HG02840 (cell line): Measurements from ENCODE around the gene MED20.
A peak's percentile ranks its signal among the peaks of the same experiment; 100 is the strongest.

Experiments used
- ATAC-seq: cut with Tn5 transposase; IDR thresholded peaks from one replicate; pipeline ENCODE4 v1.9.1; 2021; ENCODE audit warnings: mild to moderate bottlenecking, moderate library complexity, moderate number of reproducible peaks; ENCODE audit not compliant: unreplicated experiment, low FRiP score

MED20 gene

DNA sequence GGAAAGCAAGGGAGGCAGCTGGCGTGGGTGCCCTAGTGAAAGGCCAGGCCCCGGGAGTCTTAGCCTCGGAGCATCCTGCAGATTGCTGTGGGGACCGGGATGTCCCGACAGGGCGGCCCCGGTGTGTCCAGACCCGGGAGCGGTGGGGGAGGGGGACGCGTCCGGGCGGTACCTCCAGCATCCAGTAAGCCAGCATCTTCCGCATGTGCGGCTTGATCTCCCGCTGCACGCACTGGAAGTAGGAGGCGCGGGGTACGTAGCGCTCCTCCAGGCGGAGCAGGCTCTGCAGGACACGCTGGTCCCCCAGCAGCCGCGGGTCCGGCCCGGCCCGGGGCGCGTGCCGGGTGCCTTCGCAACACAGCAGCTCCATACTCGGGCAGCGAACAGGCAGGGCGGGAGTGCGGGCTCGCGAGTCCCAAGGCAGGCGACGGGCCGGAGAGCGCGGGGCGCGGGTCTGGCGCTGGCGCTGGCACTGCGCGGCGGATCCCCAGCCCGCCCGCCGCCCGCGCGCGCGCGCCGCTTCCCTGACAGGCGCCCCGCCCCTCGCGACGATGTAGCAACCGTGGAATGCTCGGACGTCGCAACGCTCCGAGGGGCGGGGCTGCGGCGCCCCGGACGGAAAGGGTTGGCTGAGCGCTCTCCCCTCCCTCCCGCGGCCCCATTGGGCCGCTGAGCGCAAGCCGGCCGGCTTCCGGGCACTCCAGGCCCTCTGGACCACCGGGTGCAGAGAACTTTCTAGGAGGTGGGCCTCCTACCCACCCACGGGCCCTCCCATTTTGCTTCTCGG, 20.5 kb upstream of the MED20 start, which contains the start of gene CCND3:
CCND3 (minus strand) TSS at position 529 of the 787 bp plus-strand sequence; CDS start at position 370, 159 bp downstream.
- ATAC-seq: peak; percentile 74

DNA sequence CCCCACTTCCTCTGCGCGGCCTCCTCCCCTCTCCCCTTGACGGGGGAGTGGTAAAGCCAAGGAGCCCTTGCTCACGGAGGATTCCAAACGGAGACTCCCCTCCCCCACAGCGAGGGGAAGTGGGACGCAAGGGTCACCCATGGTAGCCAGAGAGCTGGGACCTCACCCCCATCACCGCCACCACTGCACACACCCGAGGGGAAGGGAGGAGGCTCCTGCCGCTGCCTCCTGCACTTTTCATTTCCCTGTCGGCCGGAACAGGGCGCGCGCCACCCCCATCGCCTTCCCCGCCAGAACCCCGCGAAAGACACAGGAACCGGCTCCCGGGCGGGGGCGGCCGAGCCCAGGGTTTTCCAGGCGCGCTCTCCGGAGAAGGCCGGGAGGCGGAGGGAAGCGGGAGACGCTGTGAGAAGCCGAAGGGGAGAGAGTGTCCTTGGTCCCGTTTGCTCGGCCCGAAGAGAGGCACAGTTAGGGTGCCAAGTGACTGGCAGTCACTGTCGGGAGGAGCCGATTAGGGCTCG, 19.9 kb upstream of the MED20 start:
- ATAC-seq: peak; percentile 23

DNA sequence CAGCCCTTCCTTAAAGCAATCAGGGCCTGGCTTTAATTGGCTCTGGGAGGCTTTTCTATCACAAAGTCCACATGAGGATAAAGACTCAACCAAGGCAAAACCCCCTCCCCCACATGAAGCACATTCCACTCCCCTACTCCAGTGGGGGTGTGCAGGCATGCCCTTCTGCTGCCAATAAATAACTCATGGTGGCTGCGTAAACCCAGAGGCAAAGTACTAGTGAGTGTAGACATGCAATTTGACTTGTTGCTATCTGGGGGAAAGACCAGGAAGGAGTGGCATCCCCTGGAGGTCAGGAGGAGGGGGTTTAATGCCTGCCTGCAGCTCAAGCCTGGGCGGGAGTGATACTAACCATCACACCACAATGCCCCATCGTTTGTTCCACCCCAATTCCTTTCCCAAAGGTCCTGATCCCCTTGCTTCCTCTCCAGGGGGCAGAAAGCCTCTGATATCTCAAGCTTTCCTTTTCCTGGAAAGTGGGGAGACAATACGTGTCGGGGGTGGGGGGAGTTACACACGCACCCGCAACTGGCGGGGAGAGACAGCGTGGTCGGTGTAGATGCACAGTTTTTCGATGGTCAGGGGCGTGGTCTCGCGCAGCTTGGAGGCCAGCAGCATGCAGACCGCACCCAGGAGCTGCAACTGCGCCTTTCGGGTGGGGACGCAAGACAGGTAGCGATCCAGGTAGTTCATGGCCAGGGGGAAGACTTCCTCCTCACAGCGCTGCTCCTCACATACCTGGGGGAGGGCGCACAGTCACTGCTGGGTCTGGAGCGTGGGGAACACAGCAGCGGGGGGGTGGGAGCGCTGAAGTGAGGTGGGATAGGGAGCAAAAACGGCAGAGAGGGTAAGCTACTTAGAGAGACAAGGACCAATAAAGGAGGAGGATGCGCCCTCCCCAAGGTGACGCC, 19.2 kb upstream of the MED20 start:
- ATAC-seq: no peak

DNA sequence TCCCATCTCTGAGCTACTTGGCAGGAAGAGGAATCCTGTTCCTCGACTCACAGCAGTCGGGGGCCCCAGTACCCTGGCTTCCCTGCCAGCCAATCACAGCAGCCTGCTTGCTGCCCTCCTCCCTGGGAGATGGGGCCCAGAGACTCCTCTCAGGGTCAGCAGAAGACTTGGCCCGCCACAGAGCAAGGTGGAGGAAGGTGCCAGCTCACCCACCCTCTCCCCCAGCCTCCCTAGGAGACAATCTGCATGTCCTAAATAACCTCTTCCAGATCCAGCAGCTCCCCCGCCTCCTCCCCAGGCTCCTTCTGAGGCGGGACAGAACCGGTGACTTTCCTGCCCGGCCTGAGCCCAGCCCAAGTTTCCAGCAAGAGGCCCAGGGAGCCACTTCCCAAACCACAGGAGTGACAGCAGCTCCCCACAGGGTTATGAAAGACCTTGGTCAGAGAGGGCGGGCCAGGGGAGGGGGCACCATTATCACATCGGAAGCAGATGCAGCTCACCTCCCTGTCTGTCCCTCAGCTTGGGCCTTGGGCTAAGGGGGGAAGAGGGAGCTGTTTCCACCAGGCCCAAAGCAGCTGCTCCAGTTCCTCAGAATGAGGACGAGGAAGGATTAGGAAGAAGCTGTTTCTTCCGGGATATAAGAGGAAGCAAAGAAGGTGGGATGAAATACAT, 18.4 kb upstream of the MED20 start:
- no peak for ATAC-seq

DNA sequence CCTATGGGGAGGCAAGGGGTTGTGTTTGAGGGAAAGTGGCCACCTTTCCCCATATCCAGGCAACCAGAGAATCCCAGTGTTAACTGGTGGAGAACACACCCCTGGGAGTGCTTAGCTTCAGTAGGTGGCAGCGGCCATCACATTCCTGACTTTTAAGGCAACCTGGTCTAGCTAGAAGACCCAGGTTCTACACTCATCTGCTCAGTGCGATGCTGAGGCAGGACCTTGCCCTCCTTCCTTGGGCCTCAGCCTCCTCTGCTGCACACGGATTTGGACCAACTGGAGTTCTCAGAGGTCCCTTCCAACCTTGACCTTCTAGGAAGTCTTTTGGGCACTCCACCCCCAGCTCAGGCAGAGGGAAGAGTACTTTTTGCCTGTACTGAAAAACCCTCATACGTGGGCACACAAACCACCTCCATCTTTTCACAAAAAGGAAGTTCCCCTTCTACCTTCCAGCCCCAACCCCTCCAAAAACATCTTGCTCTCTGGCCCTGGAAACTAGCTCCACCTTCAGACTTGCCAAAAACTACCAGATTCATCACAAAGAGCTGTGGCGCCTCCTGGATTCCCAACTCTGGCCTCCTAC, 17.7 kb upstream of the MED20 start:
- ATAC-seq: no peak

DNA sequence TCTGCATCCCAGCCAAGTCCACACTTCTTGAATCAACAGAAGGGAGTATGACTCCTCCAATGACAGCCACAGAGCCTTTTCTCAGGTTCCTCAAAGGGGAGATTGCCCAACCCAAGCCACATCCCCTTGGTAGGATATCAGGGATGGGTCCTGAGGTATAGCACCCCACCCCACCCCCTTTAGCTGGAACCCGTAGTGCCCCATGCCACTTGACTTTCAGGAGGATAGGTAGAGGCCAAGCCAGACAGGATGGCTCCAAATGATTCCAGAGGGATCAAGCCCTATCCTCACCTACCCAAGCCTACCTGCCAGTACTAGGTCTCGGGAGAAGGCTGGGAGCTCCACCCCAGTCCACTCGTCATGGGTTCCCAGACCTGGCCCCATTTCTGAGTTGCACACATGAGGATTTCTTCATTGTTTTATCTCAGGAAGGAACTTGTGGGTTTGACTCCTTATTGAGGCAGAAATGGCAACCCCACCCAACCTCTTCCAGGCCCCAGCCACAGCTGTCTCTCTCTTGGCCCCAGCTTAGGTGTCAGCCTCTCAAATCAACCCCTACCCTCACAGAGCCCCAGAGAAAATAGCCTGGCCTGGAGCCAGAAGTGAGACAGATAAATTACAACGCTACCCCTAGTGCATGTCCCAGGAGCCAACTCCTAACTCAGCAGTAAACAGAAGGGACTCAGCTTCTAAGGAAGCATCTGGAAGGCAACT, 17.1 kb upstream of the MED20 start:
- ATAC-seq: no peak

DNA sequence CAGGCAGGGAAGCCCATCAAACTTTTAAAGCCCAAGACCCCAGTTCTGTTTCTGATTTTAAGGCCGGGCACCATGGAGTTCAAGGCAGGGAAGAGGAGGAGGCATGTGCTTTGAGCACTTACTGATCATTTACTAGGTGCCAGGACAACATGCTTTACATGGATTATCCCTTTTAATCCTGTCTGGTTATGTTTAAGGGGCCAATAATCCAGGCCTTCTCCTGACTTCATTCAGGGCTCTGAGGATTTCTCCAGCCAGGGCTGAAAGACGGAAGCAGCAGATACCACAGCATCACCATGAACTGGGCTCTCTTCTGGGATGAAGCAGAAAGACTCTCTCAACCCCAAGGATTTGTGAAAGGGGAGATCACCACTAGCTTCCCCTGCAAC, 16.5 kb upstream of the MED20 start:
- no peak for ATAC-seq

DNA sequence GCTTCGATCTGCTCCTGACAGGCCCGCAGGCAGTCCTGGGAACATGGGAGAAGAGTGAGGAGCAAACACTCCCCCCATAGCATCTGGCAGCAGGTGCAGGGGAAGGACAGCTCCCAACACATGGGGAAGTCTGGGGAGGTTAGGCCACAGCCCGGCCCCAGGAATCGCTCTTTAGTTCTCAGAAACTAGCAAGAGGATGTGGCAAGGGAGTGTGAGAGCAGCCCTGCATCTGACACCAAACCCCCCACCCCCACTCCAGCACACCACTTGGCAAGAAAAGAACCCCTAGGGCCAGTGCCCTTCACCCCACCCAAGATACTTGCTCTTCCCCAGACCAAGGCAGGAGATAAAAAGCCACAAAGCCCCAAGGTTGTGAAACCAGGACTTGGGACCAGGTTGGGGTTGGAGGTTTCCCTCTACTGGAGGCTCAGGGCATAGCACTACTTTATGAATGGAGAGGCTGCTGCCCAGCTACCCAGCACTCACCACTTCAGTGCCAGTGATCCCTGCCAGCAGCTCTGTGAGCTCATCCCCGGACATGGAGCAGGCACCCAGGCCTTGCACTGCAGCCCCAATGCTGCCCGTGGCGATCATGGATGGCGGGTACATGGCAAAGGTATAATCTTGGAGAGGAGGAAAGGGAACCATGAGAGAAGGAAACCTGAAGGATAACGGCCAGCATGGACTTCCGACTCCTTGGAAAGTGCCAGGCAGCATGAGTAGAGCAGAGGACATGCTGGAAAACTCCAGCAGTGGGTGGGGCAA, 15.3 kb upstream of the MED20 start:
- ATAC-seq: no peak

DNA sequence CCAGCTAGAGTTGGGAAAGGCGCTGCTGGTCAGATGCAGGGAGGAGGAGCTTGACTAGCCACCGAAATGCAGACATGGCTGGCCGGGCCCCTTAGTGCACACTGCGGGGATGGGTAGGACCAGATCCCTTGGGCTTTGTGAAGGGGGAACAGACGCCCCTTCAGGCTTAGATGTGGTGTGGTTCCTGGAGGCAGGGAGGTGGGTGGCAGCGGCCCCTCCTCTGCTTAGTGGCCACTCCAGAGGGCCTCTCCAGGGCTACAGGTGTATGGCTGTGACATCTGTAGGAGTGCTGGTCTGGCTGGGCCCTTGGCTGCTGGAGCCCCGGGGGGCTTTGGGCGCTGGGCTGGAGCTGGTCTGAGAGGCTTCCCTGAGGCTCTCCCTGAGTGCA, 14.7 kb upstream of the MED20 start:
- no peak for ATAC-seq

DNA sequence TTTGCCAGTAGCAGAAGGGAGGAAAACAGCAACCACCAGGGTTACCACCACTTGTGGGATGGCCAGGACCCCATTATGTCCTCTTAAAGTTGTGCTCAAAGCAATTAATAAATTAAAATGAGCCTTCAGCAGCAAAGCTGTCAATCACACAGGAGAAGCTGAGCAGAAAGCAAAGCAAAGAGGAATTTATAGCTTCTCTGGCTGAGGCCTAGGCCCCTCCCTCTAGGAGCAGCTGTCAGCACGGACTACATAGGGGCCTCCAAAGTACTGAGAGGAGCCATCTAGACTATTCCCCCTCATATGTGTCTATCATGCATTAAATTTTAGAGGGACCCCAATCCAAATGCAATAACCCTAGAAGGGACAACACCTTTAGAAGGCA, 14.2 kb upstream of the MED20 start:
- no peak for ATAC-seq

DNA sequence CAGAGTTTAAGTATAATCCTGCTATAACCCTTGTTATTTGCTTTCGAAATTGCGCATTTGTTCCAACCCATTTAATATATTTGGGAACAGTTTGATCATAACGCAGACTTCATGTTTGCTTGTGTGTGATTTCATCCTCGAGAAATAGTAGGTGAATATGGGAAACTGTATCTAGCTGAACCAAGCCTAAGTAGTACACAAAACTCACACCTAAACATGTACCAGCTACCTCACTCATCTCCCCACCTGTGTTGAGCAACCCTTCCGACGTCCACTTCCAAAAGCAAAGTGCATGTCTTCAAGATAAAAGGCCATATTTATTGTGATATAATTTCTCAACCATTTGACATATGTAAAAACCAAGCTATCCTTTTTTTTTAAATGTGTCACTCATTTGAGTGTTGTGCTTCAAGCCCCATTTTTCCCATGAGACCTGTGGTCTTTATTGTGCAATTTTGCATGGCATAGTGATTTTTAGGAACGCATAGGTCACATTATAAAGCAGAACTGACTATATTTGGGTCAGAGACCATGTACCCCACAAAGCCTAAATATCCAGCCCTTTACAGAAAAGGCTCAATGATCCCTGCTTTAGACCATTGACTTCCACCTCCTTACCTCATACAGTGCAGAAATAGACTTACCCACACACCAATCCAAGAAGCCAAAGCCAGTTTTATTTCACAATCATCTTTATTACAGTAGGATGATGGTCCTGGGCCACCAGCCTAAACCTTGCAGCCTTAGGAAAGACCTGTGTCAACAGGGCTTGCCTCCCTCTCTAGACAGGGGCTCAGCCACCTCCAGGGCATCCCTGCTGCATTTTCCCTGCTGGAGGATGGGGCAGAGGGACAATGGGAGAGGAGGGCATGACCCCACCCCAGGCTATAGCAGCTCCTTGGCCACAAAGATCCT, 13.6 kb upstream of the MED20 start:
- no peak for ATAC-seq

DNA sequence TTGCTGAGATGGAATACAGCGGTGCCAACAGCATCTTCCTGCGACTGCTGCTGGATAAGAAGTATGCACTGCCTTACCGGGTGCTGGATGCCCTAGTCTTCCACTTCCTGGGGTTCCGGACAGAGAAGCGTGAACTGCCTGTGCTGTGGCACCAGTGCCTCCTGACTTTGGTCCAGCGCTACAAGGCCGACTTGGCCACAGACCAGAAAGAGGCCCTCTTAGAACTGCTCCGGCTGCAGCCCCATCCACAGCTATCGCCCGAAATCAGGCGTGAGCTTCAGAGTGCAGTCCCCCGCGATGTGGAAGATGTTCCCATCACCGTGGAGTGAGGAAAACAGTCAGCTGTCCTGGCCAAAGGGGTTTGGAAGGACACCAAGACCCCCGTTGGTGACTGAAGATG, 11.4 kb upstream of the MED20 start:
- no peak for ATAC-seq

DNA sequence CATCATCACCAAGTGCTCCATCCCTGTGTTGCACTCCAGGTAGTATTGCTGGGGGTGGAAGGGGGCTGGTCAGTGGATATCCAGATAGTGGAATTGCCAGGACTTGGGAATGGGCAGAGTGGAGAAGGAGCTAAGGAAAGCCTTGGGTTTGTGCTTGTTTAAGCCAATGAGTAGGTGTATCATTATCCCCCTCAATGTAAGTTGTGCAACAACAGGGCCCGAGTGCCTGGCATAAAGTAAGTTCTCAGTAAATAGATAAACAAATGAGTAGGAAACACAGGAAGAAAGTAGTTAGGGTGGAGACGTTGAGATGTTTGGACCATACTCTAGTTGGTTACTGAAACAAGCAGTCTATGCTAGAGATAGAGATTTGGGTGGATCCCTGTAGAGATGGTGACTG, 10.9 kb upstream of the MED20 start:
- no peak for ATAC-seq

DNA sequence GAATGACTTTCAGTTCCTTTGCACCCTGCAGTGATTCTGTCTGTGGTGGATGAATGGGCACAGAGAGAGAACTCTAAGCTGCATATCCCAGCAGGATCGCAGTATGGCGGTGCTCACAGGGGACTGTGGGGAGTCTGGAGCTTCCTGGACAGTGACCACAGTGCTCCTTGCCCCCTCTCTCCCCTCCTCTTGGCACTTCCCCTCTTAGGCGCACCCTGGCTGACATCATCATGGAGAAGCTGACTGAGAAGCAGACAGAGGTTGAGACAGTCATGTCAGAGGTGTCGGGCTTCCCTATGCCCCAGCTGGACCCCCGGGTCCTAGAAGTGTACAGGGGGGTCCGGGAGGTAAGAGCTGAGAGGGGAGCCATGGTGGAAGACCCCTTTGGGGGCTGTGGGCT, 9.0 kb upstream of the MED20 start:
- no peak for ATAC-seq

DNA sequence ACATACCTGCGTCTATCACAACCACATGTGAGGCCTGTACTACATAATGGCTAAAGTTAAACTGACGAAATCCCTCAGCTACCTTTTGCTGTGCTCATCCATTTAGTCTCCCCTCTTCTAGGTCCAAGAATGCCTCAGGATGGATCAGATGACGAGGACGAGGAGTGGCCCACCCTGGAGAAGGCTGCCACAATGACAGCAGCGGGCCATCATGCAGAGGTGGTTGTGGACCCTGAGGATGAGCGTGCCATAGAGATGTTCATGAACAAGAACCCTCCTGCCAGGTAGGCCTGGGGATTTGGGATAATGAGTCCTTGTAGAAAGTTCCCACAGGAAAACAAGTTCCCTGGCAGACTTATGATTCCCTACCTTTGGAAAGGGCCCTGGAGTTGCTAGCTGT, 6.3 kb upstream of the MED20 start:
- no peak for ATAC-seq

DNA sequence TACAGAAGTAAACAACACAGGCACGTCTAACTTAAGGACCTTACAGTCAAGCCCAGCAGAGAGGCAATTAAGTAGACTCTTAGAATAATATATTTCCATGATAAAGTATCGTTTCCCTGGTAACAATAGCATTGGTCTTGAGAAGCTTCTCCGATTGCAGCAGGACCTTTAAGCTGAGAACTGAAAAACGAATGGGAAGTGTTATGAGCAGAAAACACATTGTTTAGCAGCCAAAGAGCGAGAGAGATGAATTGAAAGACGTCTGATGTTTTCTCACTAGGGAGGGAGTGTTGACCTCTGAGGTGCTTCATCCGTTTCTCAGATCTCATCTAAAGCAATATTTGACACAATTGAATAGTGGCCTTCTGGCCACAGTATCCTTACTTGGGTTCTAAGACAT, 1.2 kb upstream of the MED20 start:
- ATAC-seq: no peak

DNA sequence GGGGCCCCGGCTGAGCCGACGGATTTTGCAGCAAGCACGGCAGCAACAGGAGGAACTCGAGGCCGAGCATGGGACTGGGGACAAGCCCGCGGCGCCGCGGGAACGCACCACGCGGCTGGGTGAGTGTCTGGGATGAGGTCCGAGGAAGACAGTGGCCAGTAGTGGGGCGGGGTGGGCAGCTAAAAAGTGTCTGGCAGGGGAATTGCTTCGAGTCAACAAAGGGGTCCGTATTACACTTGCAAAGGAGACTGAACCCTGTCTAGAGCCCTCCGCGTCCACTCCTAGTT, 716 bp upstream of the MED20 start:
- peak; percentile 9 for ATAC-seq

DNA sequence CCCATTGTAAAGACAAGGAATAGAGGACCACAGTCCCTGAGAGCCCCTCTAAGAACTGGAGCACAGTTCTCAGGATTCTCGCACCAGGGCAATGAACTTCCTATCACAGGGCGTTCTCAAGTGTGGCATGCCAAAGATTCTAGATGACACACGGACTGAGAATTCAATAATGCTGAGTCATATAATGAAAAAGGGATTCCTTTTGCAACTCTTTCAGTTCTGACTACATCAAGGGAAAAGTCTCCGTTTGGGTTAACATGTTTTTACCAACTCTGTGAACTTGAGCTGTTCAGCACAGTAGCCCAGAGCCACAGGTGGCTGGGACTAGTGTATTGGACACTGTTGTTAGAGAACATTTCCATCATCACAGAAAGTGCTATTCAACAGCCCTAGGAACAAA, 3.4 kb downstream of the MED20 start:
- no peak for ATAC-seq
